Endometrial microvascular endothelial cells (primary cell): ENCODE data around the gene EXOC1L. TPM values are rescaled to one million over a fixed set of nuclear protein-coding genes. Genes with fewer than 3 reads are reported as not detected.

ENCODE experiments used
- in situ Hi-C: cut with HindIII; loops from 2 replicates; pipeline ENCODE4 v1.10.0; 2017; ENCODE audit warnings: low sequenced_read_pairs, low pct_unique_long_range_greater_than_20kb; ENCODE audit errors: inconsistent ontology term
- total RNA-seq: library from RNA; depleted of rRNA; stranded (reverse); fragments of >200 nt; gene quantifications from one replicate; pipeline ENCODE4 v1.2.3, GENCODE V29; 2015; ENCODE audit errors: inconsistent ontology term

EXOC1L gene
- total RNA-seq, 1 donor from 2014 or later: not detected

GRCh38 chr4:55871299-55871800 is 51.8 kb downstream of the EXOC1L start:
- in situ Hi-C loops: no loop called here

- in situ Hi-C loops: no loop called here
Observed at GRCh38 chr4:55874831-55875230, 55.2 kb downstream of the EXOC1L start.

DNA sequence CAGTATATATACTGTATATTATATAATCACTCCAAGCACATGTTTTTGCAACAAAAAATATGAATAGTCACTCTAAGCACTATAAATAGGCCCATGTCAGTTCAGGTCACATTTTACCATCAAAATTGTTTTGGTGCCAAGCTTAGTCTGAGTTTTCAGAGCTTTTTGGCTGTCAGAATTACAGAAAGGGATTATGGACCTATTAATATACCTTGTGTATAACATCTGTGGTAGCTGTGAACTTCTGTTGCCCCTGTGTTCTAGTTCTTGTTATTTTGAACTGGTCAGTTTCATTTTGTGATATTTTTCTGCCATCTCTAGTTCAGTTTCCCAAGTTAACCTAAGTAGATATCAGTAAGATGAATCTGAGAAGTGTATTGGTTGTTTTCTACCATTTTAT is 56.8 kb downstream of the EXOC1L start:
- in situ Hi-C loops: no loop called here

- in situ Hi-C loops: no loop called here
Observed at GRCh38 chr4:55879224-55879623, 59.6 kb downstream of the EXOC1L start.

GRCh38 chr4:55880652-55881280 is 61.2 kb downstream of the EXOC1L start:
- in situ Hi-C loops: no loop called here

- in situ Hi-C loops: no loop called here
Observed at GRCh38 chr4:55884093-55884850, 64.7 kb downstream of the EXOC1L start.

DNA sequence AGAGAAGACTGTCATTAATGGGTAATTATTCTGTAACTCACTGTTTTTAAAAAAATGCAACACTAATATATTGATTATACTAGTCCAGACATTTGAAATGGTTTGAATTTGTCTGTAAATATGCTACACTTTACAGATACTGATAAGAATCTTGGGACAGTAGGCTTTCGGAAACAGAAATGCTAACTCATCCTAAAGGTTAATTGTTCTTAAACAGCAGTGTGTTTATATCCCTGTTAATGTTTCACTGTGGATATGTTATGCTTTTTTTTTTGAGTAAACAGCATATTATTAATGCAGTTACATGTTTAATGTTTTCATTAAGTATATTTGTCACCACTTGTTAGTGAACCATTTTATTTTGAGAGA is 65.2 kb downstream of the EXOC1L start:
- in situ Hi-C loops: no loop called here

Other genes with a start within 250 kb of the EXOC1L start
- gene PDCL2, start 227.5 kb upstream of the EXOC1L start, total RNA-seq: not detected
- not detected for gene NMU, start 183.5 kb upstream of the EXOC1L start, total RNA-seq
- gene EXOC1, start 33.9 kb downstream of the EXOC1L start, total RNA-seq: 37.2 TPM
- gene CEP135, start 129.2 kb downstream of the EXOC1L start, total RNA-seq: 14.4 TPM